Upper lobe of right lung (tissue), 1 donor: Measurements from ENCODE around the gene NBEAL1. TPM values are rescaled to one million over a fixed set of nuclear protein-coding genes. Genes with fewer than 3 reads are reported as not detected.
"Not testable (repeated sequence)": the region's sequence is repeated elsewhere in the genome, so short reads cannot be mapped to it uniquely, and the experiment has no call there.

Experiments
- ATAC-seq: fragments of 200-7000 bp; cut with Tn5 transposase; one replicate; pipeline ENCODE4 v1.9.1; 2020; ENCODE audit warnings: mild to moderate bottlenecking, moderate library complexity
- DNase-seq: peaks from one replicate; pipeline ENCODE4 v3.0.0-alpha.2; 2020
- H3K27ac ChIP-seq: fragments of 200-600 bp; one replicate; pipeline ENCODE4 v1.8.0; 2022
- H3K27me3 ChIP-seq: fragments of 200-600 bp; one replicate; pipeline ENCODE4 v1.8.0; 2022; ENCODE audit warnings: mild to moderate bottlenecking
- H3K36me3 ChIP-seq: fragments of 200-600 bp; one replicate; pipeline ENCODE4 v1.8.0; 2022
- H3K4me1 ChIP-seq: fragments of 200-600 bp; one replicate; pipeline ENCODE4 v1.8.0; 2022
- H3K4me3 ChIP-seq: fragments of 200-600 bp; one replicate; pipeline ENCODE4 v1.8.0; 2022; ENCODE audit warnings: mild to moderate bottlenecking
- H3K9me3 ChIP-seq: fragments of 200-600 bp; one replicate; pipeline ENCODE4 v1.8.0; 2022
- intact Hi-C: fragments of 100-400 bp; cut with DNase I; formaldehyde crosslinking; loops from one replicate; pipeline ENCODE4 v1.11.0; 2022
- long read RNA-seq: library from polyadenylated mRNA; unstranded; transcript quantifications from one replicate; pipeline ENCODE4 v2.0.0, GENCODE V29; 2021
- total RNA-seq: library from RNA; stranded (reverse); fragmentation: NEBNext Ultra II Directional; extraction: Animal tissue kit (Norgen Biotek cat#: 25700); gene quantifications from one replicate; pipeline ENCODE4 v1.2.1, GENCODE V29; 2021
- TF ChIP-seq, protein P1 (sequence below): fragments of 200-600 bp; IDR thresholded peaks from one replicate; pipeline ENCODE4 v1.8.0; 2022; ENCODE audit warnings: antibody characterized with exemption
- donor health status: DM: no; HTN: yes; CAD: no; lungs with severe emphysema.

Gene NBEAL1
- total RNA-seq = 73.4 TPM
- long read RNA-seq, partial matches to known transcripts = 6 of 15 reads
- long read RNA-seq, other reads (novel, unspliced or antisense) = 9 of 15 reads

DNA sequence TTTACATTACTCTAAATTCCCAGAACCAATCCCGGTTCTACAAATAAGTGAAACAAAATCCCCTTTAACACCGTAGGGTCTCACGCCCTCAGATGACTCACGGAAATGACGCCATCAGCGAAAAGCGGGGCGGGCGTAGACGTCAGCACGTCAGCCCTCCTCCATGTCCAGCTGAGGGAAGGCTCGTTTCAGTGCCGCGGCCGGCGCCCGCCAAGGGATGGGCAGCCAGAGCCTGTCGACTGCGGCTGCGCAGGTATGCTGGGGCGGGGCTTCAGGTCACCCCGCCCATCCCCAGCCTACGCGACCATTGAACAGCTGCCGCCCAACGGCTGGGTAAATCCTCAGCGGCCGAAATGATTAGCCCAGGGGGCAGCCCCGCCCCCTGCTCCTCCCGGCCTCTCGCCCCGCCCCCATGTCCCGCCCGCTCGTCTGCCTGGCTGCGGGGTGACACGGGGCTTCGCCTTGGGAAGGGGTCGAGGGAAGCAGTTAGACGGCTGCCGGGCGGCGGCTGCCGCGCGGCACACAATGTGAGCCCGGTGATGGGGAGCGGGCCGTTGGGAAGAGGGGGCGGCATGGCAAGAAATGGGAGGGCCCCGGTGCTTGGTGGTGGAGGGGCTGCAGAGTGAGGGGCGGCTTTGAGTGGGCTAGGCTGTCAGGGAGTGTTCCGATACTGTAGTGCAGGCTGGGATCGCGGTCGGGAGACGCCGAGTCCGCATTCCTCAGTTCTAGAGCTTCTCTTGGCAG, at the start of gene NBEAL1:
Gene NBEAL1, plus strand, starts transcription at position 420 of the 744 bp plus-strand sequence. CDS start 1,510 bp downstream, outside the sequence.
- ATAC-seq = peak; percentile 99
- TF ChIP-seq, protein P1, sequence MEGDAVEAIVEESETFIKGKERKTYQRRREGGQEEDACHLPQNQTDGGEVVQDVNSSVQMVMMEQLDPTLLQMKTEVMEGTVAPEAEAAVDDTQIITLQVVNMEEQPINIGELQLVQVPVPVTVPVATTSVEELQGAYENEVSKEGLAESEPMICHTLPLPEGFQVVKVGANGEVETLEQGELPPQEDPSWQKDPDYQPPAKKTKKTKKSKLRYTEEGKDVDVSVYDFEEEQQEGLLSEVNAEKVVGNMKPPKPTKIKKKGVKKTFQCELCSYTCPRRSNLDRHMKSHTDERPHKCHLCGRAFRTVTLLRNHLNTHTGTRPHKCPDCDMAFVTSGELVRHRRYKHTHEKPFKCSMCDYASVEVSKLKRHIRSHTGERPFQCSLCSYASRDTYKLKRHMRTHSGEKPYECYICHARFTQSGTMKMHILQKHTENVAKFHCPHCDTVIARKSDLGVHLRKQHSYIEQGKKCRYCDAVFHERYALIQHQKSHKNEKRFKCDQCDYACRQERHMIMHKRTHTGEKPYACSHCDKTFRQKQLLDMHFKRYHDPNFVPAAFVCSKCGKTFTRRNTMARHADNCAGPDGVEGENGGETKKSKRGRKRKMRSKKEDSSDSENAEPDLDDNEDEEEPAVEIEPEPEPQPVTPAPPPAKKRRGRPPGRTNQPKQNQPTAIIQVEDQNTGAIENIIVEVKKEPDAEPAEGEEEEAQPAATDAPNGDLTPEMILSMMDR = no peak
- peak within 1 kb of the TSS; percentile 88 for H3K4me3 ChIP-seq
- H3K27me3 ChIP-seq = no peaks in the 10 kb centered on the region
- H3K36me3 ChIP-seq = no peaks in the 10 kb centered on the region
- intact Hi-C loops = no loop called here
- H3K9me3 ChIP-seq = no peaks in the 10 kb centered on the region
- peak within 1 kb of the TSS; percentile 95 for H3K27ac ChIP-seq
- H3K4me1 ChIP-seq = peaks cover 16% of the 10 kb centered on the region
- DNase-seq = peak; percentile 99

DNA sequence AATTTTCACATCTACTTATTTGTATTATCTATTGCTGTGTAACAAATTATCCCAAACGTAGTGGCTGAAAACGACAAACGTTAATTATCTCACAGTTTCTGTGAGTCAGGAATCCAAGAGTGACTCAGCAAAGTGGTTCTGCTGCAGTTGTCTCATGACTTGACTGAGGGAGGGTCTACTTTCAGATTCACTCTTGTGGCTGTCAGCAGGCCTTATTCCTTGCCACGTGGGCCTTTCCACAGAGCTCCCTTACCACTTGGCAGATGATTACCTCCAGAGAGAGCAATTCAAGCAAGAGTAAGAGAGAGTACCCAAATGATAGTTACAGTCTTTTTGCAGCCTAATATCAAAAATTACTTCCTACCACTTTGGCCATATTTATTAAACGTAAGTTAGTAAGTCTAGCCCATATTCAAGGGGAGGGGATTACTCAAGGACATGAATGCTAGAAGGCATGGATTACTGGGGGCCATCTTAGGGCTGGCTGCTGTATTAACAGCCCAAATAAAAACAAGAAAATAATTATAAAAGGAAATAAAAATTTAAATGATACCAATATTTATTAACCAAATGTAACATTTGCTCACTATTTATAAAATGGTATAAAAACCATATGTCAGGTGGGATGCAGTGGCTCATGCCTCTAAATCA, 48.7 kb upstream of the NBEAL1 start:
- no peak for DNase-seq
- intact Hi-C loops = no loop called here
- H3K27me3 ChIP-seq = no peaks in the 10 kb centered on the region
- H3K27ac ChIP-seq = no peak overlapping the region
- H3K4me1 ChIP-seq = no peaks in the 10 kb centered on the region
- peaks cover 4% of the 10 kb centered on the region for H3K36me3 ChIP-seq
- ATAC-seq = peak; percentile 42
- TF ChIP-seq, protein P1 = no peak
- no peaks in the 10 kb centered on the region for H3K9me3 ChIP-seq
- H3K4me3 ChIP-seq = no peak overlapping the region

DNA sequence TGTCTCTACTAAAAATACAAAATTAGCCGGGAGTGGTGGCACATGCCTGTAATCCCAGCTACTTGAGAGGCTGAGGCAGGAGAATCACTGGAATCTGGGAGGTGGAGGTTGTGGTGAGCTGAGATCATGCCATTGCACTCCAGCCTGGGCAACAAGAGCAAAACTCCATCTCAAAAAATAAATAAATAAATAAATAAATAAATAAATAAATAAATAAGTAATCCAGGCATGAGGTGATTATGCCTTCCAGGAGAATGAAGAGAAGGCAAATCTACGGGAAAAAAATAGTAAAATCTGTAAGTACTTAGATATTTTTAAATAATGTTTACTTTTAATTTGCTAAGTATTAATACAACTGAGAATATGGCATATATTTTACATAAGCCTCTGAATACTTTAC, 45.3 kb upstream of the NBEAL1 start:
- H3K27ac ChIP-seq, H3K27me3 ChIP-seq, H3K4me1 ChIP-seq, H3K9me3 ChIP-seq, ATAC-seq, H3K4me3 ChIP-seq, intact Hi-C loops, H3K36me3 ChIP-seq, DNase-seq: not testable (repeated sequence)

DNA sequence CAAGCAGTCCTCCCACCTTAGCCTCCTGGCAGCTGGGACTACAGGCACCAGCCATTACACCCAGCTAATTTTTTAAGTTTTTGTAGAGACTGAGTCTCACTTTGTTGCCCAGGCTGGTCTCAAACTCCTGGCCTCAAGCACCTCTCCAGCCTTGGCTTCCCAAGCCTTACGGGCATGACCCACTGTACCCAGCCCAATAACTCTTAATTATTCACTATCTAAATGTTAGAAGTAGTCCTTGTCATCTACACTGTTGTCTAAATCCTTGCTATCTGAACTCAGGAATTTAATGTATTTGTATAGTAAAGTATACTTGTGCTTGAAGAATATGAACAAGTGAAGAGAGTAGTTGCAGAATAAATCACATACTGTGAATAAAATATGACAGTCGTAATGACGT, 37.9 kb upstream of the NBEAL1 start:
- H3K9me3 ChIP-seq = no peaks in the 10 kb centered on the region
- intact Hi-C loops = no loop called here
- no peaks in the 10 kb centered on the region for H3K27me3 ChIP-seq
- no peak overlapping the region for H3K4me3 ChIP-seq
- TF ChIP-seq, protein P1 = no peak
- ATAC-seq = no peak
- DNase-seq = no peak
- H3K4me1 ChIP-seq = no peaks in the 10 kb centered on the region
- H3K27ac ChIP-seq = no peak overlapping the region
- peaks cover 8% of the 10 kb centered on the region for H3K36me3 ChIP-seq

DNA sequence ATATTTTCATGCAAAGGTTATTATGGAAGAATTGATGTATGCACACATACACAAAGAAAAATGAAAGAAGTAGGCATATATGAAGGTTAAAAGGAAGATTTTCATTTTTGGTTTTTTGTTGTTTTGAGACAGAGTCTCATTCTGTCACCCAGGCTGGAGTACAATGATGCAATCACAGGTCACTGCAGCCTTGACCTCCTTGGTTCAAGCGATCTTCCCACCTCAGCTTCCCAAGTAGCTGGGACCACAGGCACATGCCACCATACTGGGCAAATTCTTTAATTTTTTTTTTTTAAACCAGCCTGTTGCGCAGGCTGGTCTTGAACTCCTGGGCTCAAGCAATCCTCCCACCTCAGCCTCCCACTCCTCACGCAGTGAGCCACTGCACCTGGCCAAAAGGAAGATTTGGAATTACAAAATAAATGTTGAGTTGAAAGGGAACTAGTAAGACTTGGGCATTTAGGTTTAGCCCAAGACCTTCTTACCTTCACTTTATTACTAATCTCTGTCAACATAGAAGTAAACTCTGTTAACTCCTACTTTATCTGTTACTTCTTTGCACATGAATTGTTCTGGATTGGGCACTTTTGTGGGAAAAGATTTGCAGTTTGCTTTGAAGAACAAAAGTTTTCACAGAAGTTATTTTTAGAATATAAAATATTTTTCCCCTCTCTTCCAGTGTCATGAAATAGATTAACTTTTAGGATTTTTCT, 31.7 kb upstream of the NBEAL1 start:
- Histone ChIP-seq H3K4me1 (no peaks in the 10 kb centered on the region), H3K27ac (no peak overlapping the region)

More for the DNA sequence above, 31.7 kb upstream of the NBEAL1 start:
- Histone ChIP-seq H3K27me3 (no peaks in the 10 kb centered on the region), H3K9me3 (no peaks in the 10 kb centered on the region), H3K4me3 (no peak overlapping the region), H3K36me3 (no peaks in the 10 kb centered on the region)
- TF ChIP-seq, protein P1 = no peak
- ATAC-seq = no peak
- no peak for DNase-seq
- intact Hi-C loops = no loop called here
